OCI-LY3 (cell line): ENCODE measurements around the gene DDOST.

Experiments
- H2AFZ ChIP-seq: fragments of 200-600, 300-600 bp; shearing (Covaris generic); 2 replicates; pipeline ENCODE4 v1.6.0; 2014; ENCODE audit warnings: antibody characterized with exemption, low read depth, low read length
- H3K27ac ChIP-seq: fragments of 200-600, 300-600 bp; sonication (generic); 2 replicates; pipeline ENCODE4 v1.5.1; 2014; ENCODE audit warnings: mild to moderate bottlenecking, low read length, moderate library complexity, mixed read lengths
- H3K27me3 ChIP-seq: fragments of 200-600, 300-600 bp; sonication (generic); 2 replicates; pipeline ENCODE4 v1.6.1; 2014; ENCODE audit warnings: low read depth, low read length, mixed read lengths
- H3K36me3 ChIP-seq: fragments of 200-600, 300-600 bp; sonication (generic); replicated peaks from 2 replicates; pipeline ENCODE3; 2014; ENCODE audit warnings: low read depth, low read length, mixed read lengths
- H3K4me1 ChIP-seq: fragments of 300-600, 200-600 bp; sonication (generic); 2 replicates; pipeline ENCODE4 v1.6.1; 2014; ENCODE audit warnings: low read length, mixed read lengths
- H3K4me2 ChIP-seq: fragments of 200-600, 300-600 bp; sonication (generic); 2 replicates; pipeline ENCODE4 v1.6.1; 2014; ENCODE audit warnings: low read length, mixed read lengths
- H3K4me3 ChIP-seq: fragments of 300-600, 200-600 bp; sonication (generic); 2 replicates; pipeline ENCODE4 v1.5.1; 2014; ENCODE audit warnings: antibody characterized with exemption, mild to moderate bottlenecking, low read length, moderate library complexity
- H3K79me2 ChIP-seq: fragments of 300-600, 200-600 bp; shearing (Covaris generic); 2 replicates; pipeline ENCODE4 v1.6.1; 2014; ENCODE audit warnings: mild to moderate bottlenecking, low read length, mixed read lengths
- H3K9ac ChIP-seq: fragments of 300-600, 200-600 bp; shearing (Covaris generic); 2 replicates; pipeline ENCODE4 v1.6.0; 2014; ENCODE audit warnings: mild to moderate bottlenecking, low read length, moderate library complexity
- H3K9me3 ChIP-seq: fragments of 200-600, 300-600 bp; shearing (Covaris generic); 2 replicates; pipeline ENCODE4 v1.6.1; 2014; ENCODE audit warnings: low read length, mixed read lengths; ENCODE audit not compliant: insufficient read depth
- H4K20me1 ChIP-seq: fragments of 200-600, 300-600 bp; sonication (generic); 2 replicates; pipeline ENCODE4 v1.6.1; 2016; ENCODE audit warnings: low read length, mixed read lengths; ENCODE audit not compliant: insufficient read depth
- CTCF ChIP-seq: fragments of 200-600, 300-600 bp; sonication (generic); IDR thresholded peaks from 2 replicates; pipeline ENCODE4 v1.5.1; 2014; ENCODE audit warnings: antibody characterized with exemption, low read length, low read depth
- EZH2phosphoT487 ChIP-seq: fragments of 200-600 bp; shearing (Covaris generic); IDR thresholded peaks from 2 replicates; pipeline ENCODE4 v1.6.1; 2018; ENCODE audit warnings: antibody characterized with exemption, mixed run types, low read depth

DDOST gene

GRCh38 chr1:20621012-20621411 is 40.2 kb downstream of the DDOST start:
- Histone ChIP-seq H3K4me2 (no peak overlapping the region), H3K36me3 (no peaks in the 10 kb centered on the region), H3K79me2 (no peaks in the 10 kb centered on the region), H3K27ac (no peak overlapping the region), H4K20me1 (no peaks in the 10 kb centered on the region), H3K9ac (no peak overlapping the region), H3K4me3 (no peak overlapping the region), H3K27me3 (no peaks in the 10 kb centered on the region), H2AFZ (no peak overlapping the region), H3K4me1 (peaks cover 5% of the 10 kb centered on the region; the same call in 1 of the 2 replicates), H3K9me3 (no peaks in the 10 kb centered on the region)
- TF ChIP-seq EZH2phosphoT487: no peak
- TF ChIP-seq CTCF: no peak

GRCh38 chr1:20619999-20620398 is 41.2 kb downstream of the DDOST start:
- no peaks in the 10 kb centered on the region for H4K20me1 ChIP-seq
- H2AFZ ChIP-seq: no peak overlapping the region
- H3K4me2 ChIP-seq: no peak overlapping the region
- peaks cover 5% of the 10 kb centered on the region; the same call in 1 of the 2 replicates for H3K4me1 ChIP-seq
- H3K27me3 ChIP-seq: no peaks in the 10 kb centered on the region
- TF ChIP-seq CTCF (no peak), EZH2phosphoT487 (no peak)
- H3K79me2 ChIP-seq: no peaks in the 10 kb centered on the region
- no peak overlapping the region for H3K9ac ChIP-seq
- no peaks in the 10 kb centered on the region for H3K36me3 ChIP-seq
- H3K4me3 ChIP-seq: no peak overlapping the region
- H3K27ac ChIP-seq: no peak overlapping the region
- no peaks in the 10 kb centered on the region for H3K9me3 ChIP-seq

GRCh38 chr1:20618550-20618949 is 42.6 kb downstream of the DDOST start:
- Histone ChIP-seq H3K4me3 (no peak overlapping the region), H3K36me3 (no peaks in the 10 kb centered on the region), H3K9ac (no peak overlapping the region), H3K27ac (no peak overlapping the region), H2AFZ (no peak overlapping the region), H3K4me1 (peaks cover 5% of the 10 kb centered on the region; the same call in 1 of the 2 replicates), H4K20me1 (no peaks in the 10 kb centered on the region), H3K9me3 (no peaks in the 10 kb centered on the region), H3K4me2 (no peak overlapping the region), H3K79me2 (no peaks in the 10 kb centered on the region), H3K27me3 (no peaks in the 10 kb centered on the region)
- TF ChIP-seq EZH2phosphoT487: no peak
- TF ChIP-seq CTCF: no peak

GRCh38 chr1:20616847-20617487 is 44.2 kb downstream of the DDOST start:
- H3K27ac ChIP-seq: no peak overlapping the region
- no peak overlapping the region for H3K4me2 ChIP-seq
- H3K4me3 ChIP-seq: no peak overlapping the region
- no peak overlapping the region for H3K9ac ChIP-seq
- H3K9me3 ChIP-seq: no peaks in the 10 kb centered on the region
- no peak overlapping the region for H2AFZ ChIP-seq
- H3K79me2 ChIP-seq: no peaks in the 10 kb centered on the region
- H3K36me3 ChIP-seq: no peaks in the 10 kb centered on the region
- TF ChIP-seq EZH2phosphoT487 (no peak), CTCF (no peak)
- no peaks in the 10 kb centered on the region for H4K20me1 ChIP-seq
- no peaks in the 10 kb centered on the region for H3K27me3 ChIP-seq
- peaks cover 5% of the 10 kb centered on the region; the same call in 1 of the 2 replicates for H3K4me1 ChIP-seq
